T-helper 9 cell (primary cell): ENCODE results near the gene RALGPS2.
A peak's percentile ranks its signal among the peaks of the same experiment; 100 is the strongest.
"Not testable (repeated sequence)": the region's sequence is repeated elsewhere in the genome, so short reads cannot be mapped to it uniquely, and the experiment has no call there.

Experiments used
- DNase-seq: peaks from one replicate; pipeline ENCODE4 v3.0.0-alpha.2; 2020

RALGPS2 gene

GRCh38 chr1:178725466-178726086 is 532 bp downstream of the RALGPS2 start:
- no peak for DNase-seq

- DNase-seq, result peak; percentile 7
Measured at GRCh38 chr1:178726087-178726517, 1.1 kb downstream of the RALGPS2 start.

GRCh38 chr1:178726545-178726944 is 1.5 kb downstream of the RALGPS2 start:
- no peak for DNase-seq

GRCh38 chr1:178727014-178727895 is 2.2 kb downstream of the RALGPS2 start:
- DNase-seq, result no peak

- DNase-seq, result no peak
Measured at GRCh38 chr1:178733972-178734371, 8.9 kb downstream of the RALGPS2 start.

- no peak for DNase-seq
Measured at GRCh38 chr1:178738780-178739179, 13.7 kb downstream of the RALGPS2 start.

- DNase-seq, result no peak
Measured at GRCh38 chr1:178739285-178740045, 14.4 kb downstream of the RALGPS2 start.

- DNase-seq, result no peak
Measured at GRCh38 chr1:178740491-178740890, 15.4 kb downstream of the RALGPS2 start.

GRCh38 chr1:178740924-178741323 is 15.9 kb downstream of the RALGPS2 start:
- no peak for DNase-seq

- DNase-seq, result no peak
Measured at GRCh38 chr1:178743801-178744200, 18.8 kb downstream of the RALGPS2 start.

GRCh38 chr1:178745260-178745659 is 20.2 kb downstream of the RALGPS2 start:
- DNase-seq, result no peak

GRCh38 chr1:178746345-178746744 is 21.3 kb downstream of the RALGPS2 start:
- no peak for DNase-seq

- DNase-seq, result not testable (repeated sequence)
Measured at GRCh38 chr1:178747361-178747760, 22.3 kb downstream of the RALGPS2 start.

- DNase-seq, result no peak
Measured at GRCh38 chr1:178749581-178750166, 24.6 kb downstream of the RALGPS2 start.

GRCh38 chr1:178751046-178751445 is 26.0 kb downstream of the RALGPS2 start:
- DNase-seq, result no peak

GRCh38 chr1:178752891-178753290 is 27.8 kb downstream of the RALGPS2 start:
- no peak for DNase-seq

GRCh38 chr1:178754655-178755256 is 29.7 kb downstream of the RALGPS2 start:
- not testable (repeated sequence) for DNase-seq

GRCh38 chr1:178768423-178768822 is 43.4 kb downstream of the RALGPS2 start:
- no peak for DNase-seq

GRCh38 chr1:178772952-178773351 is 47.9 kb downstream of the RALGPS2 start:
- no peak for DNase-seq

- no peak for DNase-seq
Measured at GRCh38 chr1:178774263-178774662, 49.2 kb downstream of the RALGPS2 start.

- DNase-seq, result no peak
Measured at GRCh38 chr1:178776553-178776952, 51.5 kb downstream of the RALGPS2 start.

GRCh38 chr1:178781533-178782330 is 56.7 kb downstream of the RALGPS2 start:
- DNase-seq, result no peak
